IMR-90 (cell line): ENCODE data around the gene LTA. TPM values are rescaled to one million over a fixed set of nuclear protein-coding genes. Genes with fewer than 3 reads are reported as not detected.

Experiments used
- ATAC-seq: fragments of 200-7000 bp; cut with Tn5 transposase; 2 replicates; pipeline ENCODE4 v1.9.1; 2020; ENCODE audit warnings: low read depth, mild to moderate bottlenecking, moderate library complexity
- BruUV-seq: library from RNA; stranded (reverse); fragments of 400-500 nt; replicated peaks from 2 replicates; lab custom pipeline; 2021; lab: Mats Ljungman, UMichigan
- CTCF ChIA-PET: fragments of 300-600 bp; formaldehyde crosslinking; extraction: SDS; loops from one replicate; lab custom pipeline; 2021; ENCODE audit warnings: antibody characterized with exemption; lab: Yijun Ruan, JAX
- POLR2A ChIA-PET: fragments of 300-600 bp; sonication (Branson Sonifier 250); formaldehyde crosslinking; loops from one replicate; lab custom pipeline; 2022; ENCODE audit warnings: antibody characterized with exemption; ENCODE audit not compliant: unreplicated experiment; lab: Charles Lee
- DNase-seq: peaks from one replicate; pipeline ENCODE4 v3.0.0; 2013
- H2AFZ ChIP-seq: replicated peaks from 2 replicates; pipeline ENCODE3; 2013; ENCODE audit warnings: low read length, mild to moderate bottlenecking; ENCODE audit not compliant: poor library complexity
- H2AK5ac ChIP-seq: 2 replicates; pipeline ENCODE4 v1.6.1; 2013; ENCODE audit warnings: low read depth, low read length, inconsistent platforms
- H2AK9ac ChIP-seq: replicated peaks from 2 replicates; pipeline ENCODE3; 2013; ENCODE audit warnings: mild to moderate bottlenecking, low read depth, low read length, moderate library complexity; ENCODE audit not compliant: poor library complexity
- H2BK120ac ChIP-seq: 2 replicates; pipeline ENCODE4 v1.6.1; 2013; ENCODE audit warnings: low read depth, low read length, inconsistent platforms
- H2BK15ac ChIP-seq: 3 replicates; pipeline ENCODE4 v1.6.1; 2013; ENCODE audit warnings: low read depth, low read length, inconsistent platforms
- H2BK20ac ChIP-seq: 2 replicates; pipeline ENCODE4 v1.6.1; 2013; ENCODE audit warnings: low read depth, mild to moderate bottlenecking, inconsistent platforms, low read length, moderate library complexity
- H2BK5ac ChIP-seq: 2 replicates; pipeline ENCODE4 v1.6.1; 2013; ENCODE audit warnings: mild to moderate bottlenecking, low read depth, low read length, inconsistent platforms; ENCODE audit not compliant: poor library complexity, severe bottlenecking
- H3K14ac ChIP-seq: replicated peaks from 2 replicates; pipeline ENCODE4 v1.6.1; 2013; ENCODE audit warnings: low read depth, low read length, inconsistent platforms
- H3K18ac ChIP-seq: 2 replicates; pipeline ENCODE4 v1.6.1; 2013; ENCODE audit warnings: low read depth, low read length, control low read depth
- H3K23ac ChIP-seq: 2 replicates; pipeline ENCODE4 v1.6.1; 2013; ENCODE audit warnings: low read depth, low read length, inconsistent platforms
- H3K27ac ChIP-seq: 2 replicates; pipeline ENCODE4 v1.5.1; 2013; ENCODE audit warnings: mild to moderate bottlenecking, control low read depth, low read length; ENCODE audit not compliant: insufficient read depth
- H3K27me3 ChIP-seq: 2 replicates; pipeline ENCODE4 v1.6.1; 2013; ENCODE audit warnings: low read length; ENCODE audit not compliant: control insufficient read depth, insufficient read depth
- H3K36me3 ChIP-seq: 2 replicates; pipeline ENCODE4 v1.6.1; 2013; ENCODE audit warnings: low read length, mixed read lengths; ENCODE audit not compliant: control insufficient read depth, insufficient read depth
- H3K4ac ChIP-seq: 2 replicates; pipeline ENCODE4 v1.6.1; 2013; ENCODE audit warnings: low read depth, low read length, inconsistent platforms
- H3K4me1 ChIP-seq: 2 replicates; pipeline ENCODE4 v1.6.1; 2013; ENCODE audit warnings: low read length, mixed read lengths; ENCODE audit not compliant: control insufficient read depth, insufficient read depth
- H3K4me2 ChIP-seq: 2 replicates; pipeline ENCODE4 v1.6.1; 2013; ENCODE audit warnings: low read depth, mild to moderate bottlenecking, control low read depth, low read length, moderate library complexity
- H3K4me3 ChIP-seq: 2 replicates; pipeline ENCODE4 v1.5.1; 2013; ENCODE audit warnings: low read depth, mild to moderate bottlenecking, control low read depth, low read length, moderate library complexity; ENCODE audit not compliant: insufficient read depth
- H3K56ac ChIP-seq: 2 replicates; pipeline ENCODE4 v1.6.1; 2013; ENCODE audit warnings: low read length, inconsistent platforms; ENCODE audit not compliant: insufficient read depth; ENCODE audit errors: extremely low read depth
- H3K79me1 ChIP-seq, 2 experiments: 2 replicates each; pipeline ENCODE4 v1.6.1; 2013; ENCODE audit warnings: low read length in 2 of 2, inconsistent platforms in 1 of 2, low read depth in 1 of 2
- H3K9ac ChIP-seq: 2 replicates; pipeline ENCODE4 v1.6.1; 2013; ENCODE audit warnings: low read depth, low read length, control low read depth
- H3K9me1 ChIP-seq: 2 replicates; pipeline ENCODE4 v1.6.1; 2013; ENCODE audit warnings: low read length, inconsistent platforms; ENCODE audit not compliant: insufficient read depth
- H3K9me3 ChIP-seq: 2 replicates; pipeline ENCODE4 v1.6.1; 2013; ENCODE audit warnings: low read length; ENCODE audit not compliant: control insufficient read depth, insufficient read depth
- H4K20me1 ChIP-seq: 2 replicates; pipeline ENCODE4 v1.6.1; 2013; ENCODE audit warnings: low read length, inconsistent platforms; ENCODE audit not compliant: insufficient read depth
- H4K5ac ChIP-seq: 2 replicates; pipeline ENCODE4 v1.6.1; 2013; ENCODE audit warnings: mild to moderate bottlenecking, low read depth, low read length, control low read depth
- H4K8ac ChIP-seq, 2 experiments: 2 replicates each; pipeline ENCODE4 v1.6.1; 2013; ENCODE audit warnings: low read depth in 2 of 2, low read length in 2 of 2, control low read depth in 1 of 2, inconsistent platforms in 1 of 2
- H4K91ac ChIP-seq: 2 replicates; pipeline ENCODE4 v1.6.1; 2013; ENCODE audit warnings: low read depth, low read length, inconsistent platforms; ENCODE audit not compliant: insufficient read depth
- BHLHE40 ChIP-seq: fragments of 150-350 bp; IDR thresholded peaks from 2 replicates; pipeline ENCODE4 v1.6.1; 2016; ENCODE audit warnings: mild to moderate bottlenecking, low read depth, low read length
- CEBPB ChIP-seq: IDR thresholded peaks from 2 replicates; pipeline ENCODE4 v1.6.1; 2012; ENCODE audit warnings: low read depth, low read length, improper control_type of control experiment
- MAFK ChIP-seq: IDR thresholded peaks from 2 replicates; pipeline ENCODE4 v1.6.1; 2012; ENCODE audit warnings: low read depth, low read length, improper control_type of control experiment
- NFE2L2 ChIP-seq: fragments of 150-350 bp; IDR thresholded peaks from 2 replicates; pipeline ENCODE4 v1.6.1; 2016; ENCODE audit warnings: low read depth, mild to moderate bottlenecking, low read length
- WGBS, 2 experiments: methylation state at CpG; one replicate each; pipeline versions ENCODE4 v1.1.5 to v1.1.7; 2013; ENCODE audit warnings: missing lambda C conversion rate in 2 of 2; ENCODE audit not compliant: insufficient read length in 1 of 2; ENCODE audit errors: extremely low coverage in 2 of 2; 5-methylcytosine and 5-hydroxymethylcytosine counted together
- dilution Hi-C: fragments of 300-500 bp; cut with HindIII; formaldehyde crosslinking; loops from one replicate; pipeline ENCODE4 v1.14.3; 2018; ENCODE audit warnings: low sequenced_read_pairs; ENCODE audit not compliant: unreplicated experiment
- in situ Hi-C: fragments of 300-500 bp; cut with MboI; formaldehyde crosslinking; loops from 3 replicates; pipeline ENCODE4 v1.14.3; 2019; ENCODE audit warnings: low sequenced_read_pairs, inconsistent platforms, mixed read lengths
- intact Hi-C: fragments of 100-400 bp; cut with micrococcal nuclease; formaldehyde crosslinking; loops from 2 replicates; pipeline ENCODE4 v1.10.0; 2022
- polyA plus RNA-seq, 3 experiments: library from polyadenylated mRNA; depleted of rRNA; stranded (reverse); fragments of >200 nt; gene quantifications; 2 replicates each; pipeline ENCODE4 v1.2.3, GENCODE V29; 2012; ENCODE audit warnings: low replicate concordance in 1 of 3
- total RNA-seq: library from RNA; depleted of rRNA; stranded (reverse); fragments of >200 nt; gene quantifications from 2 replicates; pipeline ENCODE4 v1.2.3, GENCODE V29; 2012
- TF ChIP-seq, protein P1 (sequence below): fragments of 150-350 bp; IDR thresholded peaks from 2 replicates; pipeline ENCODE4 v1.6.1; 2016; ENCODE audit warnings: low read depth, mild to moderate bottlenecking, low read length, moderate library complexity, borderline replicate concordance

The LTA gene
- total and polyA plus RNA-seq, 2 of the 4 experiments (the other 2 are of a cell fraction) = not detected

DNA sequence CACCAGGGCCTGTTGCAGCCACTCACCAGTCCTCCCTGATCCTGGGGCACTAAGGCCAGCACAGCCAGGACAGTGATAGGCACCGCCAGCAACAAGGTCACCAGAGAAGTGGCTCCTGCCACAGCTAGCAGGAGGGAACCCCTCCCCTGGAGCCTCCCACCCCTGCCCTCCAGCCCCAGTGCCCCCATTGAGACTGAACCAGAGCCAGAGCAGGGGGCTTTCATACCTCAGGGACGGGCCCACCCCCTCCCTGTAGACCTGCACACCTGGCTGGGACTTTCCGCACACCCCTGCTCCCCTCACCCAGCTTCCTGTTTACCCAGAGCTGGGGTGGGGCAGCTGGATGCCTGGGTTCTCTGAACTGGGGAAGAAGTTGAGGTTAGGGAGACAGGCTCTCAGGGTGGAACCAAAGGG, 10.1 kb downstream of the LTA start, which contains the start of gene LTB:
Gene LTB, minus strand, starts transcription at position 195 of the 414 bp plus-strand sequence. Its CDS starts 7 bp downstream, at position 188.
- Histone ChIP-seq H2AK9ac (peak within 1 kb of the TSS; percentile 89), H3K4me3 (peak within 1 kb of the TSS; percentile 82), H3K27ac (peak within 1 kb of the TSS; percentile 2; the same call in 1 of the 2 replicates), H2BK5ac (no peak within 1 kb of the TSS), H3K18ac (no peak within 1 kb of the TSS), H3K9me1 (no peaks in the 10 kb centered on the region; the same call in 1 of the 2 replicates), H2AFZ (peak within 1 kb of the TSS; percentile 98), H2BK20ac (no peak within 1 kb of the TSS), H3K9me3 (no peaks in the 10 kb centered on the region), H3K14ac (peak within 1 kb of the TSS; percentile 95), H2BK120ac (no peak within 1 kb of the TSS), H3K23ac (peak within 1 kb of the TSS; percentile 86), H3K36me3 (no peaks in the 10 kb centered on the region), H4K8ac (peak within 1 kb of the TSS; percentile 51 to 93; a peak in 3 of 4 replicates), H3K4ac (peak within 1 kb of the TSS; percentile 83), H3K9ac (peak within 1 kb of the TSS; percentile 77), H3K79me1 (no peaks in the 10 kb centered on the region), H4K91ac (no peak within 1 kb of the TSS), H2BK15ac (no peak within 1 kb of the TSS), H4K5ac (peak within 1 kb of the TSS; percentile 54), H3K27me3 (peaks cover 11% of the 10 kb centered on the region; the same call in 1 of the 2 replicates), H3K4me1 (peaks cover 4% of the 10 kb centered on the region; the same call in 1 of the 2 replicates), H4K20me1 (no peaks in the 10 kb centered on the region), H2AK5ac (peak within 1 kb of the TSS; percentile 21), H3K4me2 (peak within 1 kb of the TSS; percentile 75), H3K56ac (peak within 1 kb of the TSS; percentile 52; the same call in 1 of the 2 replicates)
- CTCF ChIA-PET = interaction anchor here (0.6 kb wide), 1 partner anchor 141 kb away, joined by 3 read pairs; no protein-coding TSS in a partner anchor
- ATAC-seq = no peak
- POLR2A ChIA-PET = no interaction called here
- no CpG with 5 or more reads among the region's 3 CpGs for WGBS, 2 experiments
- intact Hi-C loops = loop anchor here (5.0 kb wide), 1 partner anchor 35 kb away; the partner anchor contains the start of genes ATP6V1G2 and NFKBIL1
- no TSS peak for BruUV-seq
- dilution Hi-C loops = no loop called here
- in situ Hi-C loops = no loop called here
- no peak for DNase-seq
- TF ChIP-seq BHLHE40 = no peak
- TF ChIP-seq, protein P1, sequence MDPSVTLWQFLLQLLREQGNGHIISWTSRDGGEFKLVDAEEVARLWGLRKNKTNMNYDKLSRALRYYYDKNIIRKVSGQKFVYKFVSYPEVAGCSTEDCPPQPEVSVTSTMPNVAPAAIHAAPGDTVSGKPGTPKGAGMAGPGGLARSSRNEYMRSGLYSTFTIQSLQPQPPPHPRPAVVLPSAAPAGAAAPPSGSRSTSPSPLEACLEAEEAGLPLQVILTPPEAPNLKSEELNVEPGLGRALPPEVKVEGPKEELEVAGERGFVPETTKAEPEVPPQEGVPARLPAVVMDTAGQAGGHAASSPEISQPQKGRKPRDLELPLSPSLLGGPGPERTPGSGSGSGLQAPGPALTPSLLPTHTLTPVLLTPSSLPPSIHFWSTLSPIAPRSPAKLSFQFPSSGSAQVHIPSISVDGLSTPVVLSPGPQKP = no peak
- TF ChIP-seq NFE2L2 = no peak
- no peak for TF ChIP-seq MAFK
- no peak for TF ChIP-seq CEBPB
